ENCODE measurements around the gene ACSF2.

Gene ACSF2

GRCh38 chr17:50506298-50506697 lies 80.3 kb downstream of the ACSF2 start:
- no peak for DNase-seq

GRCh38 chr17:50507871-50508572 lies 82.0 kb downstream of the ACSF2 start, which contains the start of gene MYCBPAP:
Gene MYCBPAP, plus strand, starts transcription at chr17:50508439. Its CDS starts 236 bp downstream, at chr17:50508675.
- DNase-seq, result peak; percentile 46 to 87

- DNase-seq, result no peak
These were observed 82.8 kb downstream of the ACSF2 start for GRCh38 chr17:50508573-50509460.

GRCh38 chr17:50511058-50511457 lies 85.0 kb downstream of the ACSF2 start:
- no peak for DNase-seq

- DNase-seq, result no peak
These were observed 87.5 kb downstream of the ACSF2 start for GRCh38 chr17:50513495-50513894.

- DNase-seq, result no peak
These were observed 88.4 kb downstream of the ACSF2 start for GRCh38 chr17:50514388-50514787.

- no peak for DNase-seq
These were observed 89.1 kb downstream of the ACSF2 start for GRCh38 chr17:50514936-50515702.

- no peak for DNase-seq
These were observed 91.0 kb downstream of the ACSF2 start for GRCh38 chr17:50517011-50517410.

- no peak for DNase-seq
These were observed 91.7 kb downstream of the ACSF2 start for GRCh38 chr17:50517504-50518383.

GRCh38 chr17:50518384-50519023 lies 92.5 kb downstream of the ACSF2 start:
- DNase-seq, result no peak

GRCh38 chr17:50519141-50519834 lies 93.3 kb downstream of the ACSF2 start:
- no peak for DNase-seq

GRCh38 chr17:50520483-50520882 lies 94.5 kb downstream of the ACSF2 start:
- DNase-seq, result no peak

- DNase-seq, result no peak
These were observed 95.5 kb downstream of the ACSF2 start for GRCh38 chr17:50521514-50521913.

- DNase-seq, result no peak
These were observed 96.7 kb downstream of the ACSF2 start for GRCh38 chr17:50522766-50523165.

GRCh38 chr17:50523208-50523607 lies 97.2 kb downstream of the ACSF2 start:
- DNase-seq, result no peak

Measured in NCI-H526 (cell line).